ENCODE data around the gene ACOT13.
"Not testable (repeated sequence)": the region's sequence is repeated elsewhere in the genome, so short reads cannot be mapped to it uniquely, and the experiment has no call there.

Gene ACOT13

GRCh38 chr6:24752917-24753492 lies 86.1 kb downstream of the ACOT13 start:
- TF ChIP-seq ZFX (IDR thresholded peaks at IDR 0.05; ENCODE audit: borderline replicate concordance) (no peak), CTCF (IDR thresholded peaks at IDR 0.05) (no peak)
- H3K27ac ChIP-seq: no peak overlapping the region

- no peak overlapping the region for H3K27ac ChIP-seq
- TF ChIP-seq CTCF (IDR thresholded peaks at IDR 0.05) (no peak), ZFX (IDR thresholded peaks at IDR 0.05; ENCODE audit: borderline replicate concordance) (no peak)
These were observed 86.7 kb downstream of the ACOT13 start for GRCh38 chr6:24753545-24753944.

- not testable (repeated sequence) for H3K27ac ChIP-seq
These were observed 87.5 kb downstream of the ACOT13 start for GRCh38 chr6:24754378-24754777.

All from 22Rv1 (cell line).